ENCODE measurements around the gene IL26. TPM values are rescaled to one million over a fixed set of nuclear protein-coding genes. Genes with fewer than 3 reads are reported as not detected.

The IL26 gene
- total and polyA plus RNA-seq, 2 donors (not counting 3 experiments of a cell fraction or from before 2014, with no cell fraction given) = not detected

DNA sequence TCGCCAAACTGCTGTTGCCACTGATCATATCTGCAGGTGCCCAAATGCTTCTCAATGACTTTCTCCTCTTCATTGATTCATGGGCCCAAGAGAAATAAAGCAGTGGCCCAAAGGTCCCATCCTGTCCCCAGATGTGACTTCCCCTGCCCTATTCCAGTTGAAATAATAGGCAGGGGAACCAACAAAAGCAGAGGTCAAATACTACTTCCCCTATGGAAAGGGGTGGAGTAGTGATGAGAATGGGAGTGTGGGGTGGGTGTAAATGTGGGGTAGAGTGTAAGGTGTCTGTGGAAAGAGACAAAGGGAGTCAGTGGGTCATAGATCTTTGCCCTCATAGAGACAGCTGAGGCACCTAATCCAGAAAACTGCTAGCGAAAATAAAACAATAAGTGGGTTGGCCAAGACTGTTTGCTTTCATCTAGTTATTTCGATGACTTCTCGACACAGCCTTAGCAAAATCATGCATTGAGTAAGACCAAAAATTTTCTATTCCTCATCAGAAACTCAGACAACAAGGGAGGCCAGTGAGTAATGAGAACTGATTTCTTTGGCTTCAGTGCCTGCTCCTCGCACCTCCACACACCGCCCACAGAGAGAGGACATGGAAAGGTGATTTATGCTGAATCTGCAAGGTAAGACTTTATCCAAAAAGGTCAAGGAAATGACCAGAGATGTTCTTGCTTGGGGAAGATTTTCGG lies 38.7 kb upstream of the IL26 start:
- FAIRE-seq = no peak
- CTCF ChIA-PET = interaction anchor here (1.2 kb wide), 1 partner anchor 53 kb away, joined by 3 read pairs; no protein-coding TSS in a partner anchor
- dilution Hi-C loops (cut with MboI; ENCODE audit: extremely low pct_ligation_motif_present, low sequenced_read_pairs) (no loop called here), intact Hi-C loops (cut with micrococcal nuclease) (no loop called here)
- Histone ChIP-seq H4K20me1 (replicated peaks; ENCODE audit: control insufficient read depth, extremely low read depth, insufficient read depth, low read length) (no peaks in the 10 kb centered on the region), H3K36me3 (ENCODE audit: control insufficient read depth in 2 of 2, extremely low read depth in 1 of 2, insufficient read depth in 2 of 2, low read length in 2 of 2) (no peaks in the 10 kb centered on the region), H3K9me1 (replicated peaks; ENCODE audit: control insufficient read depth, extremely low read depth, insufficient read depth, low read length) (no peaks in the 10 kb centered on the region), H3K4me3 (replicated peaks in 1 of 3; ENCODE audit: insufficient read depth in 1 of 3, low read depth in 1 of 3, low read length in 3 of 3) (no peak overlapping the region), H3K79me2 (ENCODE audit: control insufficient read depth, insufficient read depth, low read length) (no peaks in the 10 kb centered on the region), H3K4me1 (ENCODE audit: control insufficient read depth, extremely low read depth, insufficient read depth, low read length) (no peaks in the 10 kb centered on the region), H2AFZ (ENCODE audit: low read depth, low read length) (no peak overlapping the region), H3K27me3 (ENCODE audit: control insufficient read depth in 2 of 2, insufficient read depth in 2 of 2, low read length in 2 of 2) (peaks cover 0 to 6% of the 10 kb centered on the region in 2 experiments), H3K4me2 (ENCODE audit: insufficient read depth, low read length) (no peak overlapping the region), H3K9ac (replicated peaks; ENCODE audit: extremely low read depth, insufficient read depth, low read length) (no peak overlapping the region), H3K9me3 (replicated peaks; ENCODE audit: control insufficient read depth, insufficient read depth, low read length) (no peaks in the 10 kb centered on the region), H3K27ac (ENCODE audit: insufficient read depth, low read depth, low read length) (no peak overlapping the region)
- DNase-seq (ENCODE audit: low read depth, low spot score) = no peak
- POLR2A ChIA-PET = no interaction called here
- BruUV-seq (replicated peaks) = no TSS peak
- TF ChIP-seq EZH2 (IDR thresholded peaks at IDR 0.05; ENCODE audit: borderline replicate concordance, low read depth, low read length, severe bottlenecking) = no peak

DNA sequence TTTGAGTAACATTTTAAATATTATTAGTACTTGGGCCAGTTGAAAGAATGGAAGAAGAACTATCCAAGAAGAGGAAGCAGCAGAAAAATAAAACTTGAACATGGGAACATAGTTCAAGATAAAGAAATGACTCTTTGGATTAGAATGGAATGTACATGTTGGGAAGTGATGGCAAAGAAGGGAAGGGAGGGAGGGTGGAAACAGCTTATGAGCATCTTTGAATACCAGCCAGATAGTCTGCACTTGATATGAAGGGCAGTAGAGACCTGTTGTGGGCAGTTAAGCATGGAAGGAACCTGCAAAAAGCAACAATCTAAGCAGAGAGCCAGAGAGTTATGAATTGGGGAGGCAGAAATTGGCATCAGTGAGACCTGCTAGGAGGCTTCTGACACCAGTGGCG lies 37.8 kb upstream of the IL26 start:
- H3K27ac ChIP-seq (ENCODE audit: insufficient read depth, low read depth, low read length) = no peak overlapping the region

More for the DNA sequence above, 37.8 kb upstream of the IL26 start:
- no peaks in the 10 kb centered on the region for H3K9me3 ChIP-seq (replicated peaks; ENCODE audit: control insufficient read depth, insufficient read depth, low read length)
- TF ChIP-seq, protein P1, sequence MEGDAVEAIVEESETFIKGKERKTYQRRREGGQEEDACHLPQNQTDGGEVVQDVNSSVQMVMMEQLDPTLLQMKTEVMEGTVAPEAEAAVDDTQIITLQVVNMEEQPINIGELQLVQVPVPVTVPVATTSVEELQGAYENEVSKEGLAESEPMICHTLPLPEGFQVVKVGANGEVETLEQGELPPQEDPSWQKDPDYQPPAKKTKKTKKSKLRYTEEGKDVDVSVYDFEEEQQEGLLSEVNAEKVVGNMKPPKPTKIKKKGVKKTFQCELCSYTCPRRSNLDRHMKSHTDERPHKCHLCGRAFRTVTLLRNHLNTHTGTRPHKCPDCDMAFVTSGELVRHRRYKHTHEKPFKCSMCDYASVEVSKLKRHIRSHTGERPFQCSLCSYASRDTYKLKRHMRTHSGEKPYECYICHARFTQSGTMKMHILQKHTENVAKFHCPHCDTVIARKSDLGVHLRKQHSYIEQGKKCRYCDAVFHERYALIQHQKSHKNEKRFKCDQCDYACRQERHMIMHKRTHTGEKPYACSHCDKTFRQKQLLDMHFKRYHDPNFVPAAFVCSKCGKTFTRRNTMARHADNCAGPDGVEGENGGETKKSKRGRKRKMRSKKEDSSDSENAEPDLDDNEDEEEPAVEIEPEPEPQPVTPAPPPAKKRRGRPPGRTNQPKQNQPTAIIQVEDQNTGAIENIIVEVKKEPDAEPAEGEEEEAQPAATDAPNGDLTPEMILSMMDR (IDR thresholded peaks at IDR 0.05; ENCODE audit: extremely low read depth in 1 of 2, insufficient read depth in 1 of 2, low read depth in 1 of 2, low read length in 2 of 2) = no peak
- TF ChIP-seq MYC (IDR thresholded peaks at IDR 0.05; ENCODE audit: low read depth, low read length) (no peak), EZH2 (IDR thresholded peaks at IDR 0.05; ENCODE audit: borderline replicate concordance, low read depth, low read length, severe bottlenecking) (no peak), GATA2 (IDR thresholded peaks at IDR 0.05; ENCODE audit: insufficient read depth, insufficient read length, low read depth, low read length) (no peak)
- no peaks in the 10 kb centered on the region for H3K79me2 ChIP-seq (ENCODE audit: control insufficient read depth, insufficient read depth, low read length)
- FAIRE-seq (no peak), DNase-seq (ENCODE audit: low read depth, low spot score) (no peak)
- intact Hi-C loops (cut with micrococcal nuclease) (no loop called here), dilution Hi-C loops (cut with MboI; ENCODE audit: extremely low pct_ligation_motif_present, low sequenced_read_pairs) (no loop called here)
- H3K9me1 ChIP-seq (replicated peaks; ENCODE audit: control insufficient read depth, extremely low read depth, insufficient read depth, low read length) = no peaks in the 10 kb centered on the region
- no peaks in the 10 kb centered on the region for H4K20me1 ChIP-seq (replicated peaks; ENCODE audit: control insufficient read depth, extremely low read depth, insufficient read depth, low read length)
- no peaks in the 10 kb centered on the region for H3K4me1 ChIP-seq (ENCODE audit: control insufficient read depth, extremely low read depth, insufficient read depth, low read length)
- peaks cover 0 to 3% of the 10 kb centered on the region in 2 experiments for H3K27me3 ChIP-seq (ENCODE audit: control insufficient read depth in 2 of 2, insufficient read depth in 2 of 2, low read length in 2 of 2)
- POLR2A ChIA-PET = no interaction called here
- CTCF ChIA-PET = interaction anchor here (1.2 kb wide), 1 partner anchor 54 kb away, joined by 3 read pairs; no protein-coding TSS in a partner anchor
- no TSS peak for BruUV-seq (replicated peaks)
- H3K4me2 ChIP-seq (ENCODE audit: insufficient read depth, low read length) = no peak overlapping the region
- H3K4me3 ChIP-seq (replicated peaks in 1 of 3; ENCODE audit: insufficient read depth in 1 of 3, low read depth in 1 of 3, low read length in 3 of 3) = no peak overlapping the region
- no peak overlapping the region for H3K9ac ChIP-seq (replicated peaks; ENCODE audit: extremely low read depth, insufficient read depth, low read length)
- no peak overlapping the region for H2AFZ ChIP-seq (ENCODE audit: low read depth, low read length)
- H3K36me3 ChIP-seq (ENCODE audit: control insufficient read depth in 2 of 2, extremely low read depth in 1 of 2, insufficient read depth in 2 of 2, low read length in 2 of 2) = no peaks in the 10 kb centered on the region
